Astrocyte (in vitro differentiated cells and primary cell): ENCODE data around the gene PRR22. TPM values are rescaled to one million over a fixed set of nuclear protein-coding genes. Genes with fewer than 3 reads are reported as not detected.

Source experiments
- DNase-seq: peaks from one replicate; pipeline ENCODE4 v3.0.0-alpha.2; 2010; ENCODE audit warnings: low read depth
- FAIRE-seq: peaks from 2 replicates; lab custom pipeline; 2011; peaks lifted over from hg19 to GRCh38; lab: Jason Lieb, UNC
- H2AFZ ChIP-seq: 2 replicates; pipeline ENCODE4 v1.6.0; 2012; ENCODE audit warnings: low read depth, low read length, inconsistent platforms
- H3K27ac ChIP-seq: 2 replicates; pipeline ENCODE4 v1.5.1; 2011; ENCODE audit warnings: low read depth, low read length, inconsistent platforms
- H3K27me3 ChIP-seq: 2 replicates; pipeline ENCODE4 v1.6.0; 2011; ENCODE audit warnings: low read length, inconsistent platforms; ENCODE audit not compliant: insufficient read depth
- H3K36me3 ChIP-seq: 2 replicates; pipeline ENCODE4 v1.5.1; 2011; ENCODE audit warnings: low read length, inconsistent platforms; ENCODE audit not compliant: insufficient read depth
- H3K4me1 ChIP-seq: 2 replicates; pipeline ENCODE4 v1.5.1; 2011; ENCODE audit warnings: low read length, inconsistent platforms; ENCODE audit not compliant: insufficient read depth
- H3K4me2 ChIP-seq: 2 replicates; pipeline ENCODE4 v1.6.0; 2012; ENCODE audit warnings: low read length, inconsistent platforms
- H3K4me3 ChIP-seq: 2 replicates; pipeline ENCODE4 v1.5.1; 2011; ENCODE audit warnings: low read depth, mild to moderate bottlenecking, low read length, inconsistent platforms; ENCODE audit not compliant: insufficient read depth
- H3K79me2 ChIP-seq: 2 replicates; pipeline ENCODE4 v1.6.0; 2012; ENCODE audit warnings: mild to moderate bottlenecking, low read length, inconsistent platforms; ENCODE audit not compliant: insufficient read depth
- H3K9ac ChIP-seq: 2 replicates; pipeline ENCODE4 v1.6.0; 2012; ENCODE audit warnings: mild to moderate bottlenecking, low read length, inconsistent platforms
- H3K9me3 ChIP-seq: 2 replicates; pipeline ENCODE4 v1.5.1; 2012; ENCODE audit warnings: low read depth, mild to moderate bottlenecking, low read length, inconsistent platforms; ENCODE audit not compliant: insufficient read depth
- H4K20me1 ChIP-seq: 2 replicates; pipeline ENCODE4 v1.6.0; 2012; ENCODE audit warnings: low read length, inconsistent platforms; ENCODE audit not compliant: insufficient read depth
- H3K27ac Mint-ChIP-seq: one replicate; pipeline ENCODE4 v1.8.0; 2021; ENCODE audit warnings: mild to moderate bottlenecking, mixed read lengths; ENCODE audit not compliant: unreplicated experiment
- H3K27me3 Mint-ChIP-seq: one replicate; pipeline ENCODE4 v1.8.0; 2021; ENCODE audit warnings: low read depth, mixed read lengths; ENCODE audit not compliant: unreplicated experiment
- H3K36me3 Mint-ChIP-seq: one replicate; pipeline ENCODE4 v1.8.0; 2021; ENCODE audit warnings: low read depth, mixed read lengths; ENCODE audit not compliant: unreplicated experiment
- H3K4me1 Mint-ChIP-seq: one replicate; pipeline ENCODE4 v1.8.0; 2021; ENCODE audit warnings: low read depth, mixed read lengths; ENCODE audit not compliant: unreplicated experiment
- H3K4me3 Mint-ChIP-seq: one replicate; pipeline ENCODE4 v1.8.0; 2021; ENCODE audit warnings: mild to moderate bottlenecking, moderate library complexity, mixed read lengths; ENCODE audit not compliant: unreplicated experiment
- H3K9me3 Mint-ChIP-seq: one replicate; pipeline ENCODE4 v1.8.0; 2021; ENCODE audit warnings: mild to moderate bottlenecking, mixed read lengths; ENCODE audit not compliant: unreplicated experiment
- EZH2 ChIP-seq: IDR thresholded peaks from 2 replicates; pipeline ENCODE4 v1.6.1; 2012; ENCODE audit warnings: mild to moderate bottlenecking, low read length, inconsistent platforms; ENCODE audit not compliant: insufficient read depth
- total RNA-seq: library from RNA; stranded (reverse); gene quantifications from 2 replicates; pipeline ENCODE4 v1.2.1, GENCODE V29; 2021
- TF ChIP-seq, protein P1 (sequence below): IDR thresholded peaks from 2 replicates; pipeline ENCODE4 v1.5.1; 2011; ENCODE audit warnings: low read depth, mild to moderate bottlenecking, inconsistent platforms, low read length, moderate library complexity; ENCODE audit not compliant: insufficient read depth

PRR22 gene
- total RNA-seq, 1 donor from 2014 or later, result 2.4 TPM

DNA sequence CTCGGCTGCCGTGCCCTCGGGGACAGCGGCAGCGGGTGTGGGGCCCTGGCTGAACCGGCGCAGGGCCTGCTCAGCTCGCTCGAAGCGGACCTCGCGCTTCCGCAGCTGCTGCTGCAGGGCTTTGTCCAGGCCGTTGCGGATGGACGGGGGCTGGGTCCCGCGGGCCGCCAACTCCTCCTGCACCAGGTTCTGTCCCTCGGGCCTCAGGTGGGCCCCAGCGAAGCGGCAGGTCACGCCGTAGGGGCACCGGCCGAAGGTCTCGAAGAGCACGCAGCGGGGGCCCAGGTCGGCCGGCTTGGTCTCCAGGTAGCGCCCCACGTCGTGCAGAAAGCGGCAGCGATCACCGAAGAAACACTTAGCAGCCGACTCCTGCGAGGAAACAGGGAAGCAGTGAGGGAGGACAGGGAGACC is 4.8 kb upstream of the PRR22 start:
- Histone ChIP-seq H3K9me3 (no peaks in the 10 kb centered on the region), H3K4me2 (no peak overlapping the region), H3K27me3 (no peaks in the 10 kb centered on the region), H3K79me2 (peaks cover 9% of the 10 kb centered on the region), H3K9ac (no peak overlapping the region), H3K4me1 (peaks cover 7% of the 10 kb centered on the region), H4K20me1 (peaks cover 7% of the 10 kb centered on the region), H3K27ac (no peak overlapping the region), H3K36me3 (peaks cover 5% of the 10 kb centered on the region), H2AFZ (no peak overlapping the region), H3K4me3 (no peak overlapping the region)
- DNase-seq (no peak), FAIRE-seq (no peak)
- peaks cover 5% of the 10 kb centered on the region for H3K4me1 Mint-ChIP-seq
- no peak overlapping the region for H3K4me3 Mint-ChIP-seq
- H3K36me3 Mint-ChIP-seq, result peaks cover 9% of the 10 kb centered on the region
- TF ChIP-seq, protein P1, sequence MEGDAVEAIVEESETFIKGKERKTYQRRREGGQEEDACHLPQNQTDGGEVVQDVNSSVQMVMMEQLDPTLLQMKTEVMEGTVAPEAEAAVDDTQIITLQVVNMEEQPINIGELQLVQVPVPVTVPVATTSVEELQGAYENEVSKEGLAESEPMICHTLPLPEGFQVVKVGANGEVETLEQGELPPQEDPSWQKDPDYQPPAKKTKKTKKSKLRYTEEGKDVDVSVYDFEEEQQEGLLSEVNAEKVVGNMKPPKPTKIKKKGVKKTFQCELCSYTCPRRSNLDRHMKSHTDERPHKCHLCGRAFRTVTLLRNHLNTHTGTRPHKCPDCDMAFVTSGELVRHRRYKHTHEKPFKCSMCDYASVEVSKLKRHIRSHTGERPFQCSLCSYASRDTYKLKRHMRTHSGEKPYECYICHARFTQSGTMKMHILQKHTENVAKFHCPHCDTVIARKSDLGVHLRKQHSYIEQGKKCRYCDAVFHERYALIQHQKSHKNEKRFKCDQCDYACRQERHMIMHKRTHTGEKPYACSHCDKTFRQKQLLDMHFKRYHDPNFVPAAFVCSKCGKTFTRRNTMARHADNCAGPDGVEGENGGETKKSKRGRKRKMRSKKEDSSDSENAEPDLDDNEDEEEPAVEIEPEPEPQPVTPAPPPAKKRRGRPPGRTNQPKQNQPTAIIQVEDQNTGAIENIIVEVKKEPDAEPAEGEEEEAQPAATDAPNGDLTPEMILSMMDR, result no peak
- no peak for TF ChIP-seq EZH2
- no peaks in the 10 kb centered on the region for H3K27me3 Mint-ChIP-seq
- H3K9me3 Mint-ChIP-seq, result peaks cover 2% of the 10 kb centered on the region
- H3K27ac Mint-ChIP-seq, result peak overlapping the region; percentile 58

DNA sequence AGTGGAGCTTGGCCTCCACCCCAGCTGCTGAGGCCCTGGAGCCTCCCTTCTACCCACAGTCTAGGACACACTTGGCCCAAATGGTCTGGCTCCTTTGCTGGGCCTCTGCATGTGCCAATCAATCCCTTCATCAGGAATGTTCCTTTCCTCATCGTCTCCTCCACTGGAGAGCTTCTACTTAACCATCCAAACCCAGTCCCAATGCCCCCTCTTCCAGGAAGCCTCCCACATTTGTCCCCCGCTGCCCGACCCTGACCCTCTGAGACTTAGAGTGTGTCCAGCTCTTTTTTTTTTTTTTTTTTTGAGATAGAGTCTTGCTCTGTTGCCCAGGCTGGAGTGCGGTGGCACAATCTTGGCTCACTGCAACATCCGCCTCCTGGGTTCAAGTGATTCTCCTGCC is 3.9 kb upstream of the PRR22 start:
- Histone ChIP-seq H3K9me3 (no peaks in the 10 kb centered on the region), H3K4me1 (peaks cover 7% of the 10 kb centered on the region), H3K27ac (no peak overlapping the region), H3K4me2 (no peak overlapping the region), H3K4me3 (no peak overlapping the region), H3K79me2 (peaks cover 9% of the 10 kb centered on the region), H3K27me3 (no peaks in the 10 kb centered on the region), H4K20me1 (peaks cover 7% of the 10 kb centered on the region), H3K36me3 (peaks cover 5% of the 10 kb centered on the region), H3K9ac (no peak overlapping the region), H2AFZ (no peak overlapping the region)
- Mint-ChIP-seq H3K9me3 (peaks cover 2% of the 10 kb centered on the region), H3K4me3 (no peak overlapping the region), H3K27ac (no peak overlapping the region), H3K27me3 (no peaks in the 10 kb centered on the region), H3K4me1 (peaks cover 5% of the 10 kb centered on the region), H3K36me3 (peaks cover 9% of the 10 kb centered on the region)
- FAIRE-seq (no peak), DNase-seq (no peak)
- TF ChIP-seq, protein P1, result no peak
- no peak for TF ChIP-seq EZH2

DNA sequence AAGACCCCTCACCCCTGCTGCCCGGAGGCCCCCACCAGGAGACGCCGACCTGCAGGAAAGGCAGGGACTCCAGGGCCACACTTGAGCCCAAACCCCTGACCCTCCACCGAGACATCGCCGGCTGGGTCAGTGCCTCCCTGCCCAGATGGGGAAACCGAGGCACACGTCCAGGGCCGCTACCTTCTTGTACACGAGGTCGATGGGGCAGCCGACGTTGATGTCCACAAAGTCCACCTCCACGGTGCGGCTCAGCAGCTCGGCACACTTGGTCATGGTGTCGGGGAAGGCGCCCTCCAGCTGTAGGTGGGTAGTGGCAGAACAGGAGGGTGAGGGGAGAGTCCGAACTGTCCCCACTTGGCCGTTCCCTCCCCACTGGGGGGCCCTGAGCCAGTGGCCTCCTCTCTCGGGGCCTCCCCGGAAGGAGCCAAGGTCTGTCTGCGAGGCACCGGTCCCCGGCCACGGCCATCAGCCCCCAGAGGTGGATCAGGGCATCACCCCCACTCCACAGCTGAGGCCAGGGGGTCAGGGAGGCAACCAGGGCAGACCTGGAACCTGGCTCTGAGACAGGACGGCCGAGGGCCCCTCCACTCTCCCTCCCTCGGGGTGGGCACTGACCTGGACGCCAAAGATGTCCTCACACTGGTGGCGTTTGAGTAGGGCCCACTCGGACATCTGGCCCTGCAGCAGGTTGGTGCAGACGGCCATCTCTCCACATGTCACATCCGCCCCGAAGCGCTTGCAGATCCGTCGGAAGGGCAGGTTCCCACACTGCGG is 3.0 kb upstream of the PRR22 start:
- peaks cover 5% of the 10 kb centered on the region for H3K36me3 ChIP-seq
- peaks cover 7% of the 10 kb centered on the region for H4K20me1 ChIP-seq
- no peak overlapping the region for H2AFZ ChIP-seq
- H3K36me3 Mint-ChIP-seq, result peaks cover 9% of the 10 kb centered on the region
- H3K9ac ChIP-seq, result no peak overlapping the region
- no peak overlapping the region for H3K4me3 Mint-ChIP-seq
- no peaks in the 10 kb centered on the region for H3K9me3 ChIP-seq
- H3K4me3 ChIP-seq, result no peak overlapping the region
- H3K9me3 Mint-ChIP-seq, result peaks cover 2% of the 10 kb centered on the region
- H3K27me3 ChIP-seq, result no peaks in the 10 kb centered on the region
- peaks cover 9% of the 10 kb centered on the region for H3K79me2 ChIP-seq
- no peak overlapping the region for H3K27ac Mint-ChIP-seq
- no peak overlapping the region for H3K4me2 ChIP-seq
- FAIRE-seq (no peak), DNase-seq (no peak)
- H3K27me3 Mint-ChIP-seq, result no peaks in the 10 kb centered on the region
- TF ChIP-seq EZH2, result no peak
- TF ChIP-seq, protein P1, result no peak
- H3K4me1 ChIP-seq, result peaks cover 7% of the 10 kb centered on the region
- H3K4me1 Mint-ChIP-seq, result peaks cover 5% of the 10 kb centered on the region
- H3K27ac ChIP-seq, result no peak overlapping the region
